Neural cell (in vitro differentiated cells): ENCODE data around the gene CAPS. TPM values are rescaled to one million over a fixed set of nuclear protein-coding genes. Genes with fewer than 3 reads are reported as not detected.

Experiments
- H2AFZ ChIP-seq: fragments of 200-600, 300-800 bp; sonication (generic), shearing (Covaris generic); 2 replicates; pipeline ENCODE4 v1.6.0; 2014; ENCODE audit warnings: low read depth, mild to moderate bottlenecking, antibody characterized with exemption, low read length, moderate library complexity
- H3F3A ChIP-seq: fragments of 200-600 bp; shearing (Covaris generic); 2 replicates; pipeline ENCODE4 v1.6.1; 2016; ENCODE audit warnings: mild to moderate bottlenecking, moderate library complexity, mixed read lengths, antibody characterized with exemption, low read length; ENCODE audit not compliant: insufficient read depth, poor library complexity, severe bottlenecking
- H3K27ac ChIP-seq: fragments of 200-600, 300-800 bp; sonication (generic), shearing (Covaris generic); 2 replicates; pipeline ENCODE4 v1.5.1; 2014; ENCODE audit warnings: mild to moderate bottlenecking, low read length, moderate library complexity
- H3K27me3 ChIP-seq: fragments of 300-800, 200-600 bp; sonication (generic), shearing (Covaris generic); 2 replicates; pipeline ENCODE4 v1.6.0; 2014; ENCODE audit warnings: mild to moderate bottlenecking, low read depth, low read length, moderate library complexity; ENCODE audit not compliant: insufficient read depth
- H3K36me3 ChIP-seq: fragments of 300-800, 200-600 bp; sonication (generic), shearing (Covaris generic); 2 replicates; pipeline ENCODE4 v1.5.1; 2014; ENCODE audit warnings: mild to moderate bottlenecking, antibody characterized with exemption, low read length, moderate library complexity; ENCODE audit not compliant: insufficient read depth
- H3K4me2 ChIP-seq: fragments of 300-800, 200-600 bp; sonication (generic), shearing (Covaris generic); 2 replicates; pipeline ENCODE4 v1.6.0; 2014; ENCODE audit warnings: mild to moderate bottlenecking, low read length
- H3K4me3 ChIP-seq: fragments of 300-800, 200-600 bp; sonication (generic), shearing (Covaris generic); 2 replicates; pipeline ENCODE4 v1.5.1; 2014; ENCODE audit warnings: mild to moderate bottlenecking, low read length, moderate library complexity
- H3K79me2 ChIP-seq: fragments of 200-600 bp; shearing (Covaris generic); replicated peaks from 2 replicates; pipeline ENCODE4 v1.6.0; 2014; ENCODE audit warnings: mild to moderate bottlenecking, low read length, moderate library complexity; ENCODE audit not compliant: insufficient read depth
- H3K9ac ChIP-seq: fragments of 300-800, 200-600 bp; sonication (generic), shearing (Covaris generic); 2 replicates; pipeline ENCODE4 v1.6.1; 2016; ENCODE audit warnings: mild to moderate bottlenecking, low read length, mixed read lengths
- H3K9me2 ChIP-seq: fragments of 200-600 bp; shearing (Covaris generic); 2 replicates; pipeline ENCODE4 v1.6.1; 2016; ENCODE audit warnings: mild to moderate bottlenecking, low read length, mixed read lengths; ENCODE audit not compliant: insufficient read depth
- H3K9me3 ChIP-seq: fragments of 200-600, 300-800 bp; sonication (generic), shearing (Covaris generic); 2 replicates; pipeline ENCODE4 v1.6.1; 2016; ENCODE audit warnings: mild to moderate bottlenecking, mixed run types, low read length, moderate library complexity, mixed read lengths
- H4K20me1 ChIP-seq: fragments of 200-600 bp; shearing (Covaris generic); 2 replicates; pipeline ENCODE4 v1.6.1; 2016; ENCODE audit warnings: mild to moderate bottlenecking, mixed run types; ENCODE audit not compliant: insufficient read depth
- CTCF ChIP-seq: fragments of 450-650 bp; IDR thresholded peaks from 2 replicates; pipeline ENCODE4 v1.5.1; 2014; ENCODE audit warnings: antibody characterized with exemption, mild to moderate bottlenecking, moderate library complexity; ENCODE audit not compliant: poor library complexity, severe bottlenecking
- EP300 ChIP-seq: fragments of 450-650 bp; conservative IDR thresholded peaks from 2 replicates; pipeline ENCODE4 v1.6.1; 2014; ENCODE audit warnings: antibody characterized with exemption, mild to moderate bottlenecking, moderate library complexity; ENCODE audit not compliant: poor library complexity, severe bottlenecking
- EZH2 ChIP-seq: fragments of 200-600, 300-800 bp; shearing (Covaris generic), sonication (generic); IDR thresholded peaks from 2 replicates; pipeline ENCODE4 v1.6.1; 2014; ENCODE audit warnings: antibody characterized with exemption, low read length, borderline replicate concordance, mild to moderate bottlenecking; ENCODE audit not compliant: insufficient read depth, poor library complexity, severe bottlenecking
- MXI1 ChIP-seq: fragments of 450-650 bp; conservative IDR thresholded peaks from 2 replicates; pipeline ENCODE4 v1.6.1; 2014; ENCODE audit warnings: antibody characterized with exemption, mild to moderate bottlenecking; ENCODE audit not compliant: poor library complexity, severe bottlenecking
- POLR2AphosphoS5 ChIP-seq: IDR thresholded peaks from 2 replicates; pipeline ENCODE4 v1.6.1; 2012
- RAD21 ChIP-seq: fragments of 450-650 bp; conservative IDR thresholded peaks from 2 replicates; pipeline ENCODE4 v1.6.1; 2014; ENCODE audit warnings: antibody characterized with exemption, mild to moderate bottlenecking, moderate library complexity
- SMC3 ChIP-seq: fragments of 450-650 bp; conservative IDR thresholded peaks from 2 replicates; pipeline ENCODE4 v1.6.1; 2014; ENCODE audit warnings: antibody characterized with exemption, mild to moderate bottlenecking, moderate library complexity; ENCODE audit not compliant: poor library complexity
- TAF1 ChIP-seq: IDR thresholded peaks from 2 replicates; pipeline ENCODE4 v1.6.1; 2012; ENCODE audit warnings: low read depth
- polyA plus RNA-seq: library from polyadenylated mRNA; depleted of rRNA; stranded (reverse); fragments of >200 nt; gene quantifications from 2 replicates; pipeline ENCODE4 v1.2.3, GENCODE V29; 2014
- TF ChIP-seq, protein P1 (sequence below): IDR thresholded peaks from 2 replicates; pipeline ENCODE4 v1.6.1; 2012; ENCODE audit warnings: borderline replicate concordance

The CAPS gene
- polyA plus RNA-seq, 1 donor from 2014 or later = 10.5 TPM

- Histone ChIP-seq H2AFZ (no peak overlapping the region), H3K79me2 (peaks cover 7% of the 10 kb centered on the region), H3K9me2 (no peaks in the 10 kb centered on the region), H3K4me2 (no peak overlapping the region), H3K27me3 (no peaks in the 10 kb centered on the region), H3K27ac (no peak overlapping the region), H4K20me1 (no peaks in the 10 kb centered on the region), H3K9me3 (no peaks in the 10 kb centered on the region), H3K4me3 (no peak overlapping the region), H3K9ac (no peak overlapping the region), H3F3A (no peaks in the 10 kb centered on the region), H3K36me3 (no peaks in the 10 kb centered on the region)
- TF ChIP-seq SMC3 = no peak
- no peak for TF ChIP-seq TAF1
- TF ChIP-seq CTCF = no peak
- TF ChIP-seq POLR2AphosphoS5 = no peak
- TF ChIP-seq EP300 = no peak
- TF ChIP-seq, protein P1, sequence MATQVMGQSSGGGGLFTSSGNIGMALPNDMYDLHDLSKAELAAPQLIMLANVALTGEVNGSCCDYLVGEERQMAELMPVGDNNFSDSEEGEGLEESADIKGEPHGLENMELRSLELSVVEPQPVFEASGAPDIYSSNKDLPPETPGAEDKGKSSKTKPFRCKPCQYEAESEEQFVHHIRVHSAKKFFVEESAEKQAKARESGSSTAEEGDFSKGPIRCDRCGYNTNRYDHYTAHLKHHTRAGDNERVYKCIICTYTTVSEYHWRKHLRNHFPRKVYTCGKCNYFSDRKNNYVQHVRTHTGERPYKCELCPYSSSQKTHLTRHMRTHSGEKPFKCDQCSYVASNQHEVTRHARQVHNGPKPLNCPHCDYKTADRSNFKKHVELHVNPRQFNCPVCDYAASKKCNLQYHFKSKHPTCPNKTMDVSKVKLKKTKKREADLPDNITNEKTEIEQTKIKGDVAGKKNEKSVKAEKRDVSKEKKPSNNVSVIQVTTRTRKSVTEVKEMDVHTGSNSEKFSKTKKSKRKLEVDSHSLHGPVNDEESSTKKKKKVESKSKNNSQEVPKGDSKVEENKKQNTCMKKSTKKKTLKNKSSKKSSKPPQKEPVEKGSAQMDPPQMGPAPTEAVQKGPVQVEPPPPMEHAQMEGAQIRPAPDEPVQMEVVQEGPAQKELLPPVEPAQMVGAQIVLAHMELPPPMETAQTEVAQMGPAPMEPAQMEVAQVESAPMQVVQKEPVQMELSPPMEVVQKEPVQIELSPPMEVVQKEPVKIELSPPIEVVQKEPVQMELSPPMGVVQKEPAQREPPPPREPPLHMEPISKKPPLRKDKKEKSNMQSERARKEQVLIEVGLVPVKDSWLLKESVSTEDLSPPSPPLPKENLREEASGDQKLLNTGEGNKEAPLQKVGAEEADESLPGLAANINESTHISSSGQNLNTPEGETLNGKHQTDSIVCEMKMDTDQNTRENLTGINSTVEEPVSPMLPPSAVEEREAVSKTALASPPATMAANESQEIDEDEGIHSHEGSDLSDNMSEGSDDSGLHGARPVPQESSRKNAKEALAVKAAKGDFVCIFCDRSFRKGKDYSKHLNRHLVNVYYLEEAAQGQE = no peak
- TF ChIP-seq EZH2 = no peak
- TF ChIP-seq MXI1 = no peak
- no peak for TF ChIP-seq RAD21
Measured at GRCh38 chr19:5896365-5897076, 17.5 kb upstream of the CAPS start.

DNA sequence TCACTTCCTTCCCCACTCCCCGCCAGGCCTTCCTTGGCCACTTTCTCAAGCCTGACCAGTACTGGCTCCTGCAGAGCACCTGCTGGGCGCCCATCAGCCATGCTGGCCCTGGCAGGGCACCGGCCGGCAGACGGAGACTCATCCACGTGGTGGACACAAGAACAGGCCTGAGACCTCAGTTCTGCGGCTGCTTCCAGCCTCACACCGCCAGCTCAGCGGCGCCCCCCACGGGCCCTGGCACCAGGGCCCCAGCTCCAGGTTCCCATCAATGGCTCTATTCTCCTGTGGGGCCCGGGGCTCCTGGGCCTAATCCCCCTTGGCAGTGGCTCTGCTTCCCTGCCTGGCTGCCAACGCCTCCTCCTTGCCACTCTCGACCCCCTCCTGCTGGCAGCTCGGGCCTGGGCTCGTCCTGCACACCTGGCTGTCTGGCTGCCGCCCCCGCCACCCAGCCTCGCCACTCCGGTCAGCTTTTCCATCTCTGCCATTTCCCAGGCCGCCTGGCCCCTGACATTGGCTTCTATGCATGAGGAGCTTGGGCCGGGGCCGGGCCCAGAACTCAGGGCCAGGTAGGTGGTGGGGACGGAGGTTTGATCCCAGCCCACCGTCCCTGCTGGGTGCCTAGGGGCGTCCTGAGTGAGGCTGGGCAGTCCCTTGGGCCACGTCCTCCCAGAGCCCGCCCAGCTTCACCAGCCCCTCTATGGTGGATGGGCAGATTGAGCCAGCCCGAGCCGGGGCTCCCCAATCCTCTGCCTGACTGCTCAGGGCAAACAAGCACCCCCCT is 16.7 kb upstream of the CAPS start:
- H3F3A ChIP-seq = no peaks in the 10 kb centered on the region
- no peak for TF ChIP-seq EZH2
- no peak for TF ChIP-seq TAF1
- no peak for TF ChIP-seq SMC3
- no peak overlapping the region for H3K4me3 ChIP-seq
- H3K9me3 ChIP-seq = no peaks in the 10 kb centered on the region
- no peaks in the 10 kb centered on the region for H3K9me2 ChIP-seq
- H3K9ac ChIP-seq = no peak overlapping the region
- no peak overlapping the region for H2AFZ ChIP-seq
- H3K79me2 ChIP-seq = peaks cover 11% of the 10 kb centered on the region
- no peak overlapping the region for H3K27ac ChIP-seq
- H3K27me3 ChIP-seq = no peaks in the 10 kb centered on the region
- no peaks in the 10 kb centered on the region for H3K36me3 ChIP-seq
- no peak overlapping the region for H3K4me2 ChIP-seq
- H4K20me1 ChIP-seq = no peaks in the 10 kb centered on the region
